ENCODE results near the gene CHCHD3.

The CHCHD3 gene

DNA sequence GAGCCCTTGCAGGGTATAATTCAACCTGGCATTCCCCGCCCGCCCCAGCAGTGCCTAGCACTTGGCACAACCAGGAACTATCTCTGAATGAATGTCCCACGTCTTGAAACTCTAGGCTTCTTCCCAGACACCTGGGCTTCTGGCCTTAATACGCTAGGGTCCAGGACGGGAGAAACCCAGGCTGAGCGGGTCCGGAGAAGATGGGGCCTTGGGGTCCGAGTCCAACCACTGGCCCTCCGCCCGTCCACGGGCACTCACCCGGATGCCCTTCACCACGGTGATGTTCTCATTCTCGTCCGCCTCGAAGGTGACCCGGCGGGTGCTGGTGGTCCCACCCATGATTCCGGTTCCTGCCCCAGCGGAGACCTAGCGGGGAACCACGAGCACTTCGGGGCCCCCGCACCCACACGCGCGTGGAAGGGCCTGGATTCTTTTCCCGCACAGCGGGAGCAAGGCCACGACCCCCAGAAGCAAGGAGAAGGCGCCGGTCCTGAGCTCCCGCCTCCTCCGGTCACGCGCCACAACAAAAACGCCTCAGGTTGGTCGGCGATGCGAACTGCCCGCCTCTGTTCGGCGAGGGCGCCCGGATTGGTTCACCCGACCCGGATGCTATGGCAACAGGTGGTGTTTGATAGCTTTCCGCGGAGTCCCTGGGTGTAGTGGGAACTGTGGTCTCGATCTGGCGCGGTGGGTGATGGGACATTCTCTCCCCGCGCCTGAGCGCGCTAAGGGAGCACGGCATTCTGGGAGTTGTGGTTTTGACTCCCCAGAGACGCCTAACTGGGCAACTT is at the start of gene CHCHD3:
CHCHD3 (minus strand) TSS at position 492 of the 791 bp plus-strand sequence; CDS start at position 339, 153 bp downstream.
- peak; percentile 96 for DNase-seq

DNA sequence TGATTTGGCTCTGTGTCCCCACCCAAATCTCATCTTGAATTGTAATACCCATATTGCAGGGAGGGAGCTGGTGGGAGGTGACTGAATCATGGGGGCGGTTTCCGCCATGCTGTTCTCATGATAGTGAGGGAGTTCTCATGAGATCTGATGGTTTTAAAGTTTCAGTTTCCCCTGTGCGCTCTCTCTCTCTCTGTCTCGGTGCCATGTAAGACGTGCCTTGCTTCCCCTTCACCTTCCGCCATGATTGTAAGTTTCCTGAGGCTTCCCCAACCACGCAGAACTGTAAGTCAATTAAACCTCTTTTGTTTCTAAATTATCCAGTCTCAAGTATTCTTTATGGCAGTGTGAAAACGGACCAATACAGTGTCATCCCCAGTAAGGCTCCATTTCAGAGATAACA is 48.3 kb upstream of the CHCHD3 start:
- no peak for DNase-seq

DNA sequence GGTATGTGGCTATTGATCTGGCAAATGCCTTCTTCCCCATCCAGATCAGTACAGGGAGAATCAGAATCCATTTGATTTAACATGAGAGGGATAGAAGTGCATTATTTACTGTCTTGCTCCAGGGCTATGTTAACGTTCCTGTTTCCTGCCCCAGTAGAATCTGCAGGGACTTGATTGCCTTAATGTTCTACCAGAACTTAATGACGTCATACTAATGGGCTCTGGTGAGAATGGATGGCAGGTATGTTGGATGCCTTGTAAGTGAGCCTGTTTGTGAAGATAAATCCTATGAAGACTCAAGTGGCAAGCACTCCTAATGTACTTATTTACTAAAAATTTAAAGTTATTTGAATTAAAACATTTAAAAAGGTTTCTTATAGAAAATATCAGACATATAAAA is 44.5 kb upstream of the CHCHD3 start:
- DNase-seq = no peak

DNA sequence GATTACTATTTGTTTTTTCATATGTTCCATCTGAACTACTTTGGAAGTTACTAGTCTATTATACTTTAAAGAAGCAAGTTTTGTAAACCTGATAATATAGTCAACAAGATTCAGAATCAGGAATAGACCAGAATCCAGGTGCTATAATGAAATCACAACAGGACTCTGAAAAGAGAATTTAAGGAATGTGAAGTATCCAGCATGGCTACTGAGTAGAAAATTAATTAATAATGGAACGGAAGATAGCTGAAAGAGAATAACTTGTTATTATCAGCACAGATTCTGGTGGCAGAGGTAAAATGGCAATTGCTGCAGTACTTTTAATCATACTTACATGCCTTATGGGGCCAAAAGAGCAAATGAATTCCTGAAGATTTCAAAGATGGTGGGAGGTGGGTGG is 43.1 kb upstream of the CHCHD3 start:
- DNase-seq = no peak

DNA sequence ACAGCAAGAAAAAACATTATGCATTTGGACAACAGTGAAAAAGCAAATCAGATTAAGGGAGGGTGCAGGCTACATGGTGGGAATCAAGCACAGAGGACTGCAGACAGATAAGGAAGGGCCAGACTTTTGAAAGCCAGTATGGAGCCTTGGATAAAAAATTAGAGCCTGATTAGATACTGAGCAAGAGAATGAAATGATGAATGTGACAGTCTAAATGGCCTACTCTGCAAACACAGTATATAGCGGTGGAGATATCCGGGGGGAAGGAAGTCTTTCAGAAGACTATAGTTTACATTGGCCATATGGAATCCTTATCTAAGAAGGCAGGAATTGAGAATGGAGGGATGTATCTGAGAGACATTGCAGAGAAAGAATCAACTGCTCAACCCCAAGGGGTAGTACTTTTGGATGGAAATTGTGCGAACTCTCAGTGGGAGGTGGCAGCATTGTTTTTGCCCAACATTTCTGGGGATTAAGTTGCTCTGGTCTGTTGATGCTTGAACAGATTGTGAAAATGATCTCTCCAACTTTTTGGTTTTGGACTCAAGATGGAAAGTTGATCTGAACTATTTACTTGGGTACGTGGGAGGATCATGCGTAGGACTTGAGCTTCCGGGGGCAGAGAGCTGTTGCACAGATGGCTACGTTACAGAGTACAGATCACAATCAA is 39.4 kb upstream of the CHCHD3 start:
- no peak for DNase-seq

DNA sequence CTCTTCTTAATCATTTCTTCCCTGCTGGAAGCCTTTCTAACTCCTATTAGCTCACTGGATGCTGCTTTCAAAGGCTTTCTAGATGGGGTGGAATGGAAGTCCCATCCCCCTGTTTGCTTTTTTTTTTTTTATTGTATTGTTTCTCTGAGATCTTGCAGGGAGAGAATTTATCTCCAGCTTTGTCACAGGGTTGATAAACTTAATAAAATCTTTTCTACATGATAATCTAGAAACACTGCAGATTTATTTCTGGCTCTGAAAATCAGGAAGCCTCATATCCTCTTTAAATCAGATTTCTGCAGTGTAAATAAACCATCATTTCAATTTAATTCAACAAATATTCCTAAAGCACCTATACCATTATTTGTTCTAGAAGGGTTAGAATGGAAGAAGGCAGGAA is 37.2 kb upstream of the CHCHD3 start:
- DNase-seq = no peak

DNA sequence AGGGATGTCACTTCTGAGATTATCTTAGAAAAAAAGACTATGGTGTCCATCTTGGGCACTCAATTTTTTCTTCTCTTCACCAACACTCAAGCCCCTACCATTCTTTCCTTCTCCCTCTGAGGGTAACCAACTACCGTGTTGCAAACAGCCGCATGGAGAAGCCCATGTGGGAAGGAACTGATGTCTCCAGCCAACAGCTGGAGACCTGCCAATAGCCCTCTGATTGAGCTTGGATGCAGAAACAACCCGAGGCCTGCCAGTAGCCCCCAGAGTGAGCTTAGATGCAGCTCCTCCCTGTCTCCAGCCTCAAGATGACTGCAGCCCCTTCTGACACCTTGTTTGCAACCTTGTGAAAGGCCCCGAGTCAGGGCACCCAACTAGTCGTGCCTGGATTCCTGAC is 36.4 kb upstream of the CHCHD3 start:
- no peak for DNase-seq

DNA sequence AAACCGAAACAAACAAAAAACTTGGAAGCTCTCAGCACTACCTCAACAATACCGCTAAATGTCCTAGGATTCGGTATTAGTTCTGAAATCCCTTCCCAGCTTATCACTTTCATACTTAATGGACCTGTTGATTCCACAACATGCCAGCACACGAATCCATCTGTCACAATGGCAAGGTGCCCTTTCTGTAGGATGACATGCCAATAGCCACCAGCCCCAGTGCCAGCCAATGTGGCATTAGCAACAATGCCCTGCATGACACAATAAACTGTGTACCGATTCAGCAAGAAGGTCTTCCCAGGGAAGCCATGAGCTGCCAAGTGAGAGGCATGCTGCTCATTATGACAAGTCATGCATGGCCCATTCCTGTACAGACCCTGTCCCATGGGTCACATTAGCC is 35.6 kb upstream of the CHCHD3 start:
- DNase-seq = no peak

DNA sequence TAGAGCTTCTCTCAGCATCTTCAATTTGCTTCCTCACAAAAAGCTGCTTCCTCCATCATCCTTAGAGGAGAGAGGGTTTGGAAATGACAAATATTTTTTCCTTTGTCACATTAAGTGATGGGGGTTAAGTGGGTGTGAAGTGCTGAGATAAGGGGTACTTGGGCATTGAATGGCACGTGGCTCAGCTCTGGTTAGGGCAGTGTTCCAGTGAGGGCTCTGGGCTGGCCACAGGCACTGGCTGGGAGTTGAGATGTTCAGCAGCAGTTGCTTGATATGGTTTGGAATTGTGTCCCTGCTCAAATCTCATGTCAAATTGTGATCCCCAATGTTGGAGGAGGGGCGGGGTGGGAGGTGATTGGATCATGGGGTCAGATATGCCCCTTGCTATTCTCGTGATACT is 33.7 kb upstream of the CHCHD3 start:
- no peak for DNase-seq

DNA sequence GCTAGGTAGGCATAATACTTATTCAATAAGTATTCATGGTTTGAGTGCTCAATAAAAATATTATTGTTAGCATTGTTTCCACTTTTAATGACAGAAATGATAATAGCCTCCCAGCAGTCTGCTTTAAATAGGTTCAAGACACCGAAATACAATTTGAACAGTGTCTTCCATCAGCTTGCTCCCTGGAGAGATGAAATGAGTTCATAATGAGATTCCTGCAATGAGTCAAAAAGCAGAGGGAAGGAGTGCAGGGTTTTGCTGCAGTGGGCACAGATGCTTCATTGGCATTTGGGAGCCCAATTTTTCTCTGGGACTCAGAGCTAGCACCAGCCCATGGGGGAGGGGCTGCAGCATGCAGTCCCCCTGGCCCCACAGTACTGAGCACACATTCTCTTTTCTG is 32.6 kb upstream of the CHCHD3 start:
- DNase-seq = no peak

DNA sequence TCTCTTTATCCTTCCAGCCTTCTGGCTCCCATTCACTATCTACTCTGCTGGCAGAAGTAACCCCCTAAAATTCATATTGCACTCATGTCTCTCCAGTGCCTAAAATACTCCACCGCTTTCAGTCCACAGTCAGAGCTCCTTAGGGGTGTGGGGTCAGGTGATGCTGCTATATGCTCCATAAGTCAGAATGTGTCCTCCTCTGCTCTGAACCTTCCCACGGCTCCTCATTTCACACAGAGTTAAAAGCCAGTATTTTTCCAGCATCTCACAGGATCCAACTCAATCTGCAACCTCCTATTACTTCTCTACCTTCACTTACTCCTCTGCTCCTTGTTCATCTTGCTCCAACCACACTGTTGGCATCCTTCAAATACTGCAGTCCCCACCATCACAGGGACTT is 31.1 kb upstream of the CHCHD3 start:
- no peak for DNase-seq

DNA sequence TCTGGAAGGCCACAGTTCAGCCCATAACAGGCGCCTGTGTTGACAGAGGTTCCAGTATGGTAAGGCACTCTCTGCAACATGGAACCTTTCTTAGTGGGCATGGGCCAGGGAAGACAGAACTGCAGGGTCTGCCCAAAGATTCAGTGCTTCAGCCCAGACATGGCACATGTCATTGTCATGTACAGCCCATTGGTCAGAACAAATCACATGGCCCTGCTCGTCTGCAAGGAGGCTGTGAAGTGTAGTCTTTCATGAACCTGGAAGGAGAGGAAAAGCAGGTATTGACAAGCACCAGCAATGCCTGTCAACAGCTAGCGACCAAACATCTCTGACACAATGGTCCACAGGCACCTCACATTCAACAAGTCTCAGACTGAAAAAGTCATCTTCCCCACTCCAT is 30.4 kb upstream of the CHCHD3 start:
- DNase-seq = no peak

DNA sequence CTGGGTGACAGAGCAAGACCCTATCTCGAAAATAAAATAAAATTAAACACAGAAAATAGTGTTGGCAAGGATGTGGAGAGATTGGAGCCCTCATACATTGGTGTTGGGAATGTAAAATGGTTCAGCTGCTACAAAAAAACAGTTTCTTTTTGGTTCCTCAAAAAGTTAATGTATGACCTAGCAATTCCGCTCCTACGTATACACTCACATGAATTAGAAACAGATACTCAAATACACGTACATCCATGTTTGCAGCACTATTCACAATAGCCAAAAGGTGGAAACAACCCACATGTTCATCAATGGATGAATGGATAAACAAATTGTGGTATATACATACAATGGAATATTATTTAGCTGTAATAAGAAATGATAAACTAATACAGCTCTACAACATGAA is 28.4 kb upstream of the CHCHD3 start:
- DNase-seq = no peak

DNA sequence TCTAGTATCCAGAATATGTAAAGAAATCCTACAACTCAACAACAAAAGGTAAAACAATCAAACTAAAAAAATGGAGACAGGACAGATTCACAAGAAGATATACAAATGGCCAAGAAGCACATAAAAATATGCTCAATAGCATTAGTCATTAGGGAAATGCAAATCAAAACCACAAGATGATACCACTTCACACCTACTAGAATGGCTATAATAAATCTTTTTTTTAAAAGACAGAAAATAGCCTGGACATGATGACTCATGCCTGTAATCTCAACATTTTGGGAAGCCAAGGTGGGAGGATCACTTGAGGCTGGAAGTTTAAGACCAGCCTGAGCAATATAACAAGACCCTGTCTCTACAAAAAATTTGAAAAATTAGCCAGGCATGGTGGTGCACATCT is 27.9 kb upstream of the CHCHD3 start:
- no peak for DNase-seq

DNA sequence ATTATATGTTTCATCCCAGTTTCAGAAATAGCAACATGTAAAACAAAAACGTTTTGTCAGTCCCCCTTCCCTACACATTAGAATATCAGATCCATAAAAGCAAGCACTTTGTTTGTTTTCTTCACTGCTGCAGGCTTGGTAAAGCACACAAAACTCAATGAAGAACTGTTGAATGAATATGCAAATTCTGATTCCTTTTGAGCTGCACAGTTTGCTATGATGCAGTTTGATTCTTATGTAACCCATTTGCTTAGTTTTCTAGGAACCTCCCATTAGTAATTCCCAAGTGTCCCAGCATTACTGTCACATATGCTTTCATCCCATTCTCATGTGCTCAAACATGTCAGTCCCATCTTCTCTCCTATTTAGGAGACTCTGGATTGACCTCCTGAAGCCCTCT is 26.1 kb upstream of the CHCHD3 start:
- no peak for DNase-seq

DNA sequence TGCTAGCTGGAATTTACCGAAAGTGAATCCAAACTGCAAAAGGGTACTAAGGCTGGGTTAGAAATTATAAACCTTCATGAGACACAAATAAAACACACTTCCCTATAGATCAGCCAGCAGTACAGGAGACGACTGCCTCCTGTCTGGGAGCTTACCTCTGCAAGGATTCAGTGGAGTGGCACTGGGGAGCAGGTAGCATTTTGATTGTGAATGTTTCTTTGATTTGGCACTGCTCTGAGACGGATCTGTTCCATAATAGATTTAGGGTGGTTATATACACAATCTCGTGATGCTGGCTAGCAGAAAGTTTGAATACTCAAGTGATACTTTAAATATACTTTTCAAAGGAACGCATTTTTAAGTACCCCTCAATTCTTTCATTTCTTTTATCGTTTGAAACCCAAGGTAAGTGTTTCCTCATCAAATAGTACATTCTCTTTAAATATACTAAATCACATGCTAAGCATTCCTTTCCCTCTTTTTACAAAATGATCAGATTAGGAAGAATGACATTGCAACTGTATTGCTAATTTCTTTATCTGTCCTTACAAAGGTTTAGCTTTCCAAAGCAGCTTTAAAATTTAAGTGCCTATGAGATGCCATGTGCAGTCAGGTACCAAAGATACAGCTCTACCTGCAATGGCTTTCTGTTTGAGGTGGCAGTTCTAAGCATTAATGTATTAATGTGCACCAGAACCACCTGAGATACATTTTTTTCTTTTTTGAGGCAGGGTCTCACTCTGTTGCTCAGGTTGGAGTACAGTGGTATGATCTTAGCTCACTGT is 20.6 kb upstream of the CHCHD3 start:
- DNase-seq = no peak

DNA sequence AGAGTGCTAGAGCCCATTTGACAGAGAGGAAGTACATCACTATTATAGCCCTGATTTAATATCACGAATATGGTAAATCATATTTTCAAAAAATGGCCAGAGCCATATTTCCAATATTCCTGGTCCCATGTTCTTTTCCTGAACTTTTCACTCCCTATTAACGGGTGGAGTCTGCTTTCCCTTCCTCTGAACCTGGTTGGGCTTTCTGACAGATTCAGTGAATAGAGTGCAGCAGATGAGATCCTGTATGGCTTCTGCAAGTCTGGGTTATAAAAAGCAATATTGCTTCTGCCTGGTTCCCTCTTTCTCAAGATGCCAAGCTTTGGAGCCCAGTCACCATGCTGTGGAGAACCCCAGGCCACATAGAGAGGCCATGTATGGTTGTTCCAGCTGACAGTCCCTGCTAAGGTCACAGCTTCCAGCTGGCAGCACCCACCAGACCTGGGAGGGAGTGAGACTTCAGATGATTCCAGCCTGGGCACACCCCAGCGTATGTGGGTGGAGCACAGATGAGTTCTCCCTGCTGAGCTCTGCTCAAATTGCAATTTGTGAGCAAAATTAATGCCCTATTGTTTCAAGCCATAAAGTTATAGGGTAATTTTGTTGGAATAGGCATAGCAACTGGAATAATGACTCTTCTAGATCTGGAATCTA is 17.9 kb upstream of the CHCHD3 start:
- no peak for DNase-seq

DNA sequence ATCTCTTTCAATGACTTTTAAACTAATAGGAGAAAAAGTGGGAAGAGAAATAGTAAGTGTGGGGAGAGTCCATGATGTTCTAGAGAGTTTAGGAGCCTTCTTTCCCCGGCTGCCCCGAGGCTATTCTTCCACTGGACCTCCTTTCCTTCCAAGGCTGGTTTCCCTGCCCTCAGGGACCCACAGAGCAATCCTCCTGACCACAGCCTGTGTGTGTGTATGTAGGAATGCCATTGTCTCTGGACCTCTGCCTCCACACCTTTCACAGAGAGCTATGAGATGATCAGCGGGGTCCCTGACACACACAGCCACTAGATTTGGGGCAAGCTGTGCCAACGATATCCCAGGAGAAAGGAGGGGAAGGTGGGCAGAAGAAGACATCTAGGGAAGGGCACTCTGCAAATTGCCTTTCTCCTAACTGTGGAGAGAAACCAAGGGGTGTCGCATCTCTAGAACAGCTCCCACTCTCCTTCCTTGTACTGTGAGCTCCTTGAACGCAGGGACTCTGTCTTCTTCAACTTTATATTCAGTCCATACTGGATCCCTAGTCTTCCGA is 13.3 kb upstream of the CHCHD3 start:
- DNase-seq = no peak

DNA sequence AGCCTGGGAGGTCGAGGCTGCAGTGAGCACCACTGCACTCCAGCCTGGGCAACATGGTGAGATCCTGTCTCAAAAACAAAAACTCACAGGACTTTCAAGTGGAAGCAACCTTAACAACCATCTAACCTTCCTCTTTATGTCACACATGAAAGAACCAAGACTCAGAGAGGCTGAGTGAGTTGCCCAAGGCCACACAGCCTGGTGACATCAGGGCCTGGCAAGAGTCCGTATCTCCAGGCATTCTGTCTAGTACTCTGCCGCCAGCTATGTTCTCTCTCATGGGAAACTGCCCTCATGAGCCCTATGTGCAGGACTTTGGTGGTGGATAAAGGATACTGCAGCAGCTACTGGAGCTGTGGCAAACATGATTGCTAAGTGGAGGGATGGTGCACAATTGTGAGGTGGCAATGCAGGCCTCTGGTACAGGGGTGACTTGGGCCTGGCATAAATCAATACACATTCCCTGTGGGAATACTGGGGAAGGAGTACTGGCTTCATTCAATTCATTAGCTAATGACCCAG is 10.1 kb upstream of the CHCHD3 start:
- DNase-seq = no peak

DNA sequence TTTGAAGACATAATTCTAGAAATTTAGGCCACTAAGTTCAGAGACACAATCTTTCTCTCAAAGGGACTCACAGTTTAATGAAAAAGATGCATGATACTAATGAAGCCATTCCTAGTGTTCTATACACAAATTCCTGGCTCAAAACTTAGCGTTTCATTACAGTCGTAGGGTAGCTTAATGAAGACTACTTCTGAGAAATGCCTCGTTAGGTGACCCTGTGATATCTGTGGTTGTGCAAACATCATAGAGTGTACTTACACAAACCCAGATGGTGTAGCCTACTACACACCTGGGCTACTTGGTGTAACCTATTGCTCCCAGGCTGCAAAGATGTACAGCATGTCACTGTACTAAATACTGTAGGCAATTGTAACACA is 488 bp upstream of the CHCHD3 start:
- no peak for DNase-seq

DNA sequence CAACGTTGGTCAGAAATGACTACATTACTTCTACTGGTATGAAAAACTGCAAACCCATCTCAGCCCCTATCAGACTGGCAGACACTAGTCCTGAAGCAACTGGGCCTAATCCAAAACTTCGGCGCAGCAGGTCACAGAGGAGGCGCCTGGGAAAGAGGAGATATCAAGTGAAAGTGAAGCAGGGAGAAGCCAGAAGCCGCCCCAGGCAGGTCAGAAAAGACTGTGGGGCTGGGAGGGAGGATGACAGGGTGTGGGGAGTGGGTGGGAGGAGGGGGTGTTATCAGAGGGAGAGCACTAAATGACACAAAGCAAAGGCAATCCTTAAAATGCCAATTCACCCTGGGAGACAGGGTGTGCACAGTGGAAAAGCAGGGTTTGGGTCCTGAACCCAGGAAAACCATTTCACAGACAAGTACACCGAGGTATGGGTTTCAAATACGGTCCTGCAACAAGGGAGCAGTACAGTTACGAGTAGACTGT is 731 bp downstream of the CHCHD3 start:
- DNase-seq = no peak

DNA sequence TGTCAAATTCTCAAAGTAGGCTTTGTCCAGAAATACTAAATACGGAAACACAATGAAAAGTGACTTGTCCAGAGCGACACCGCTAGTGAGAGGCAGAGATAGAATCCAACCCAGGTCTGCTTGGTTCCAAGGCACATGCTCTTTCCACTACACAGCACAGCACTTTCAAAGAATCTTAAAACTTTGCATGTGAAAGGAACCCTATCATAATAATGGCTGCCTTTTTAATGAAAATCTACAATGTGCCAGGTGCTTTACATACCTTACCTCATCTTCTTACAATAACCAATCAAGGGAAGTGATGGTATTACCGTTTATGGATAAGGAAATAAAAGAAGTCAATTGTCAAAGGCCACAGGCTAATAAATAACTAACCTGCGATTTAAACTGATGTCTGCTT is 2.6 kb downstream of the CHCHD3 start:
- DNase-seq = no peak

DNA sequence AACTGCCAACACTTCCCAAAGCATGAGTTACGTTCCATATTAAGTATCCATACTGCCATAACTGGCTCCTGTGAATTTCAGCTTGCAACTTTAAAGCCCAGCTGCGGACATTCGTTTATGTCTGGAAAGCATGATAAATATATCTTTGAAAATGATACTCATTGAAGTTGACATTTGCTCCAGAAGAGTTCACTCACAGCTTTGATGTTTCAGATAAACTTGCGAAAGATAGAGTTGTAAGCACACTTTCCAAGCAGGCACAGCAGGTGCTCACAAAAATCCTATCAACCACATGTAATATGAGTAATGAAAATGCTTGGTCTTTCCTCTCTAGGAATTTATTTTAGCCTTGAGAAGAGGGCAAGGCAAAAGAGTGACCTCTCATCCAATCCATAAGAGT is 4.5 kb downstream of the CHCHD3 start:
- DNase-seq = no peak
